ENCODE data around the gene RNF187. TPM values are rescaled to one million over a fixed set of nuclear protein-coding genes. Genes with fewer than 3 reads are reported as not detected.

Gene RNF187
- total RNA-seq, 2 donors from 2014 or later = 35.3 to 35.6 TPM

GRCh38 chr1:228538831-228539230, 51.6 kb downstream of the RNF187 start:
- no peaks in the 10 kb centered on the region for H3K27me3 ChIP-seq
- no peak for DNase-seq (ENCODE audit: low spot score)
- no peak overlapping the region for H3K4me3 ChIP-seq
- peaks cover 0 to 4% of the 10 kb centered on the region in 2 donors for H3K4me1 ChIP-seq
- no peak overlapping the region for H3K27ac ChIP-seq
- peaks cover 0 to 3% of the 10 kb centered on the region in 2 donors for H3K9me3 ChIP-seq
- TF ChIP-seq, protein P1, sequence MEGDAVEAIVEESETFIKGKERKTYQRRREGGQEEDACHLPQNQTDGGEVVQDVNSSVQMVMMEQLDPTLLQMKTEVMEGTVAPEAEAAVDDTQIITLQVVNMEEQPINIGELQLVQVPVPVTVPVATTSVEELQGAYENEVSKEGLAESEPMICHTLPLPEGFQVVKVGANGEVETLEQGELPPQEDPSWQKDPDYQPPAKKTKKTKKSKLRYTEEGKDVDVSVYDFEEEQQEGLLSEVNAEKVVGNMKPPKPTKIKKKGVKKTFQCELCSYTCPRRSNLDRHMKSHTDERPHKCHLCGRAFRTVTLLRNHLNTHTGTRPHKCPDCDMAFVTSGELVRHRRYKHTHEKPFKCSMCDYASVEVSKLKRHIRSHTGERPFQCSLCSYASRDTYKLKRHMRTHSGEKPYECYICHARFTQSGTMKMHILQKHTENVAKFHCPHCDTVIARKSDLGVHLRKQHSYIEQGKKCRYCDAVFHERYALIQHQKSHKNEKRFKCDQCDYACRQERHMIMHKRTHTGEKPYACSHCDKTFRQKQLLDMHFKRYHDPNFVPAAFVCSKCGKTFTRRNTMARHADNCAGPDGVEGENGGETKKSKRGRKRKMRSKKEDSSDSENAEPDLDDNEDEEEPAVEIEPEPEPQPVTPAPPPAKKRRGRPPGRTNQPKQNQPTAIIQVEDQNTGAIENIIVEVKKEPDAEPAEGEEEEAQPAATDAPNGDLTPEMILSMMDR (IDR thresholded peaks at IDR 0.05) = no peak
- H3K36me3 ChIP-seq = no peaks in the 10 kb centered on the region

GRCh38 chr1:228540161-228540917, 53.2 kb downstream of the RNF187 start:
- no peak overlapping the region for H3K4me3 ChIP-seq

DNA sequence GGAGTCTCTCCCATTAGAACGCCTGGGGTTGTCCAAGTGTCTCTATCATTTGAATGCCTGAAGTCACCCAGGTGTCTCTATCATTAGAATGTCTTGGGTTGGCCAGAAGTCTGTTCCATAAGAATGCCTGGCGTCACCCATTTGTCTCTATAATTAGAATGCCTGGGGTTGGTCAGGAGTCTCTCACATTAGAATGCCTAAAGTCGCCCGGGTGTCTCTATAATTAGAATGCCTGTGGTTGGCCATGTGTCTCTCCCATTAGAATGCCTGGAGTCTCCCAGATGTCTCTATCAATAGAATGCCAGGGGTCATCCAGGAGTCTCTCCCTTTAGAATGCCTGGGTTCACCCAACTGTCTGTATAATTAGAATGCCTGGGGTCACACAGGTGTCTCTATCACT, 54.5 kb downstream of the RNF187 start:
- DNase-seq (ENCODE audit: low spot score) = no peak
- no peaks in the 10 kb centered on the region for H3K36me3 ChIP-seq
- H3K9me3 ChIP-seq = no peaks in the 10 kb centered on the region
- peaks cover 0 to 4% of the 10 kb centered on the region in 2 donors for H3K4me1 ChIP-seq
- no peaks in the 10 kb centered on the region for H3K27me3 ChIP-seq
- no peak overlapping the region for H3K27ac ChIP-seq
- TF ChIP-seq, protein P1 (IDR thresholded peaks at IDR 0.05) = no peak
- H3K4me3 ChIP-seq = no peak overlapping the region

More at GRCh38 chr1:228540161-228540917, 53.2 kb downstream of the RNF187 start:
- Histone ChIP-seq H3K27ac (no peak overlapping the region), H3K27me3 (no peaks in the 10 kb centered on the region), H3K36me3 (no peaks in the 10 kb centered on the region), H3K4me1 (peaks cover 0 to 4% of the 10 kb centered on the region in 2 donors), H3K9me3 (peaks cover 0 to 3% of the 10 kb centered on the region in 2 donors)
- TF ChIP-seq, protein P1 (IDR thresholded peaks at IDR 0.05) = no peak
- no peak for DNase-seq (ENCODE audit: low spot score)

- no peaks in the 10 kb centered on the region for H3K27me3 ChIP-seq
- H3K4me1 ChIP-seq = peaks cover 0 to 4% of the 10 kb centered on the region in 2 donors
- TF ChIP-seq, protein P1 (IDR thresholded peaks at IDR 0.05) = no peak
- H3K27ac ChIP-seq = no peak overlapping the region
- H3K36me3 ChIP-seq = no peaks in the 10 kb centered on the region
- DNase-seq (ENCODE audit: low spot score) = no peak
- H3K9me3 ChIP-seq = no peaks in the 10 kb centered on the region
- no peak overlapping the region for H3K4me3 ChIP-seq
Measured at GRCh38 chr1:228542376-228542775, 55.2 kb downstream of the RNF187 start.

- no peak for DNase-seq (ENCODE audit: low spot score)
- Histone ChIP-seq H3K36me3 (no peaks in the 10 kb centered on the region), H3K4me1 (peaks cover 0 to 4% of the 10 kb centered on the region in 2 donors), H3K27me3 (no peaks in the 10 kb centered on the region), H3K9me3 (no peaks in the 10 kb centered on the region), H3K27ac (no peak overlapping the region), H3K4me3 (no peak overlapping the region)
- TF ChIP-seq, protein P1 (IDR thresholded peaks at IDR 0.05) = no peak
Measured at GRCh38 chr1:228542981-228543380, 55.8 kb downstream of the RNF187 start.

All from right atrium auricular region (tissue), 2 donors.